ENCODE data around the gene PLCD4. TPM values are rescaled to one million over a fixed set of nuclear protein-coding genes. Genes with fewer than 3 reads are reported as not detected.

PLCD4 gene
- 0.04 TPM for total RNA-seq (2013)
- polyA plus RNA-seq = under 1 TPM in 2 of 3 donors, not detected in 1; 0.04 to 0.05 TPM
- under 0.01 TPM in 1 of 2 replicates, not detected in the other for polyA minus RNA-seq
- total RNA-seq = 0 to 2.9 (median 0.23) reads per million in 11 experiments

DNA sequence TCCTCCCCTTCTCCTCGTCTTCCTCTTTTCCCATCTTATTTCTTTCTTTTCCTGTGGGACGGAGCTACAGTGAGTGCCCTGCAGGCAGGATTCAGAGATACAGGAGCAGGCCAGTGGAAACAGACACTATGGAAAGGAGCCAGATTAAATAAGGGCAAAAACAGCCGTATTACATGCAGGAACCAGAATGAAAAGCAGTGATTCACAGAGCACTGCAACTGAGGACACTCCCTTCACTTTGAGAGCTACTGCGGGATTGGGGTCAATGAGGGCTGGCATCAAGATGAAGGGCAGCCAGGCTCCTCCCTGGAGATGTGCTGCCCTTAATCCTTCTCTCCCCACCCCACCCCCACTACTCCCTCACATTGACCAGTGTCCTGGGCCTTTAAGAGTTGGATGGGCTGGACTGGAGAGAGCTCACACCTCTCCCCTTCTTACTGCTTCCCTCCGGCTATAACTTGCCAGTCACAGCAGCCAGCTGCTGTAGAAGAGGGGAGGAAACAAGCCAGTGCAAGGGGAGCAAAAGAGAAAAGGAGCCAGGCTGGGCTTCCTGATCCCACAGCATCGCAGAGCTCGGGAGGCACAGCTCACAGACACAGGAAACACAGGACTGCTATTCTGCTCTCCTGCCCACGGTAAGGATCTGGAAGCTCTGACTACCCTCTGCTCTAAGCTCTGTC is at the start of gene PLCD4:
TSS of gene PLCD4 (plus strand) at position 464 of the 680 bp plus-strand sequence. CDS start 7,841 bp downstream, outside the sequence.
- Histone ChIP-seq H4K20me1 (ENCODE audit: insufficient read depth, low read length) (no peaks in the 10 kb centered on the region), H3K9ac (ENCODE audit: insufficient read depth, low read length, poor library complexity, severe bottlenecking) (no peak within 1 kb of the TSS), H3K4me1 (ENCODE audit: control insufficient read depth in 1 of 2, insufficient read depth in 2 of 2, low read length in 2 of 2) (no peaks in the 10 kb centered on the region), H3K4me2 (replicated peaks; ENCODE audit: extremely low read depth, low read length, poor library complexity, severe bottlenecking) (no peak within 1 kb of the TSS), H3K36me3 (replicated peaks in 1 of 2; ENCODE audit: control insufficient read depth in 1 of 2, insufficient read depth in 2 of 2, low read length in 2 of 2) (no peaks in the 10 kb centered on the region), H3K4me3 (replicated peaks in 1 of 3; ENCODE audit: low read depth in 2 of 3, low read length in 3 of 3) (no peak within 1 kb of the TSS), H3K27me3 (ENCODE audit: control insufficient read depth in 2 of 2, insufficient read depth in 2 of 2, low read length in 2 of 2) (peaks cover 0 to 2% of the 10 kb centered on the region in 2 donors), H3K9me3 (replicated peaks in 1 of 2; ENCODE audit: control insufficient read depth in 1 of 2, insufficient read depth in 1 of 2, low read length in 2 of 2) (no peaks in the 10 kb centered on the region), H3K79me2 (ENCODE audit: insufficient read depth, low read length) (no peaks in the 10 kb centered on the region), H3K27ac (ENCODE audit: low read depth in 1 of 2, low read length in 2 of 2) (no peak within 1 kb of the TSS), H2AFZ (ENCODE audit: insufficient read depth, low read depth, low read length, poor library complexity, severe bottlenecking) (no peak within 1 kb of the TSS)
- Mint-ChIP-seq H3K4me1 (no peaks in the 10 kb centered on the region), H3K27ac (no peak within 1 kb of the TSS), H3K36me3 (no peaks in the 10 kb centered on the region), H3K27me3 (ENCODE audit: low read depth in 3 of 3) (peaks cover 1 to 5% (median 4%) of the 10 kb centered on the region in 3 donors), H3K4me3 (no peak within 1 kb of the TSS), H3K9me3 (peaks cover 0 to 2% (median 0%) of the 10 kb centered on the region in 7 donors)
- TF ChIP-seq, protein P1, sequence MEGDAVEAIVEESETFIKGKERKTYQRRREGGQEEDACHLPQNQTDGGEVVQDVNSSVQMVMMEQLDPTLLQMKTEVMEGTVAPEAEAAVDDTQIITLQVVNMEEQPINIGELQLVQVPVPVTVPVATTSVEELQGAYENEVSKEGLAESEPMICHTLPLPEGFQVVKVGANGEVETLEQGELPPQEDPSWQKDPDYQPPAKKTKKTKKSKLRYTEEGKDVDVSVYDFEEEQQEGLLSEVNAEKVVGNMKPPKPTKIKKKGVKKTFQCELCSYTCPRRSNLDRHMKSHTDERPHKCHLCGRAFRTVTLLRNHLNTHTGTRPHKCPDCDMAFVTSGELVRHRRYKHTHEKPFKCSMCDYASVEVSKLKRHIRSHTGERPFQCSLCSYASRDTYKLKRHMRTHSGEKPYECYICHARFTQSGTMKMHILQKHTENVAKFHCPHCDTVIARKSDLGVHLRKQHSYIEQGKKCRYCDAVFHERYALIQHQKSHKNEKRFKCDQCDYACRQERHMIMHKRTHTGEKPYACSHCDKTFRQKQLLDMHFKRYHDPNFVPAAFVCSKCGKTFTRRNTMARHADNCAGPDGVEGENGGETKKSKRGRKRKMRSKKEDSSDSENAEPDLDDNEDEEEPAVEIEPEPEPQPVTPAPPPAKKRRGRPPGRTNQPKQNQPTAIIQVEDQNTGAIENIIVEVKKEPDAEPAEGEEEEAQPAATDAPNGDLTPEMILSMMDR (IDR thresholded peaks at IDR 0.05) = no peak
- no peak for DNase-seq
- intact Hi-C loops (cut with micrococcal nuclease) = no loop called here
- WGBS (ENCODE audit: insufficient coverage) = 82% methylated on average over 6 of the region's 8 CpGs

DNA sequence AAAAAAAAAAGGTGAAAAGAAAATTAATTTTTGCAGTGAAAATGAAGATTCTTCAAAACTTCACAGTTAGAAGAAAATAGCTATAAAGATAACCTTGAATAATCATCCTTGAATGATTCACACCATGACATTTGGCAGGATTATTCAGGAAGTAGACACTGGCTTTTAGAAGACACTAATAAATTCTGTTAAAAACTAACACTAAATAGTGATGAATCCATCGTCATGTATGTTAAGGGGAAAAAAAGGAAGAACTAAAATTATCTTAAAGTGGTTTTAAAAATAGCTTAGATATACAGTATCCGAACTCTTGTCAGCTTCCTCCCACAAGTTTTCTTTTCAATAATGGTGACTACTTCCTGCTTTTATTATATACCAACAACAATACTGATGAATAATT is 49.8 kb upstream of the PLCD4 start:
- peaks cover 49 to 79% of the 10 kb centered on the region in 2 donors for H3K36me3 Mint-ChIP-seq
- no peak overlapping the region for H3K4me3 ChIP-seq (replicated peaks in 1 of 3; ENCODE audit: low read depth in 2 of 3, low read length in 3 of 3)
- no peak overlapping the region for H3K4me3 Mint-ChIP-seq
- H3K27ac ChIP-seq (ENCODE audit: low read depth in 1 of 2, low read length in 2 of 2) = peak overlapping the region in 1 of 2 donors; percentile 43
- peaks cover 9% of the 10 kb centered on the region for H3K4me1 Mint-ChIP-seq
- H3K9me3 Mint-ChIP-seq = no peaks in the 10 kb centered on the region
- DNase-seq = peak in 2 of 3 donors; percentile 38 to 55
- H3K36me3 ChIP-seq (replicated peaks in 1 of 2; ENCODE audit: control insufficient read depth in 1 of 2, insufficient read depth in 2 of 2, low read length in 2 of 2) = peaks cover 52 to 87% of the 10 kb centered on the region in 2 donors
- H3K79me2 ChIP-seq (ENCODE audit: insufficient read depth, low read length) = peaks cover 19% of the 10 kb centered on the region
- no peak overlapping the region for H2AFZ ChIP-seq (ENCODE audit: insufficient read depth, low read depth, low read length, poor library complexity, severe bottlenecking)
- no peaks in the 10 kb centered on the region for H3K27me3 ChIP-seq (ENCODE audit: control insufficient read depth in 2 of 2, insufficient read depth in 2 of 2, low read length in 2 of 2)
- intact Hi-C loops (cut with micrococcal nuclease) = no loop called here
- no peak overlapping the region for H3K9ac ChIP-seq (ENCODE audit: insufficient read depth, low read length, poor library complexity, severe bottlenecking)
- peaks cover 0 to 12% of the 10 kb centered on the region in 2 donors for H3K4me1 ChIP-seq (ENCODE audit: control insufficient read depth in 1 of 2, insufficient read depth in 2 of 2, low read length in 2 of 2)
- WGBS (ENCODE audit: insufficient coverage) = no CpG with 5 or more reads among the region's 2 CpGs
- TF ChIP-seq, protein P1 (IDR thresholded peaks at IDR 0.05) = no peak
- H4K20me1 ChIP-seq (ENCODE audit: insufficient read depth, low read length) = no peaks in the 10 kb centered on the region
- H3K4me2 ChIP-seq (replicated peaks; ENCODE audit: extremely low read depth, low read length, poor library complexity, severe bottlenecking) = no peak overlapping the region
- H3K27me3 Mint-ChIP-seq (ENCODE audit: low read depth in 3 of 3) = no peaks in the 10 kb centered on the region
- H3K9me3 ChIP-seq (replicated peaks in 1 of 2; ENCODE audit: control insufficient read depth in 1 of 2, insufficient read depth in 1 of 2, low read length in 2 of 2) = no peaks in the 10 kb centered on the region
- peak overlapping the region in 3 of 7 donors; percentile 17 to 55 (median 33) for H3K27ac Mint-ChIP-seq
